Body of pancreas (tissue), 4 donors: ENCODE data around the gene TBATA. TPM values are rescaled to one million over a fixed set of nuclear protein-coding genes. Genes with fewer than 3 reads are reported as not detected.
A peak's percentile ranks its signal among the peaks of the same experiment; 100 is the strongest.

Experiments used
- ATAC-seq: fragments of 150-250 bp; one replicate; pipeline ENCODE4 v1.9.1; 2016
- DNase-seq, 4 donors: peaks; one replicate each; pipeline ENCODE4 v3.0.0-alpha.2; 2019
- H3K27ac ChIP-seq, 4 donors: fragments of 200-600 bp; sonication (generic); 1 replicate in 3 of 4; 2 replicates in 1 of 4; pipeline versions ENCODE4 v1.5.1 to v1.6.1; 2016 to 2019; ENCODE audit warnings: mild to moderate bottlenecking in 1 of 4, mixed read lengths in 1 of 4, moderate library complexity in 1 of 4
- H3K27me3 ChIP-seq, 2 donors: fragments of 200-600 bp; sonication (generic); one replicate each; pipeline ENCODE4 v1.6.0; 2016; ENCODE audit warnings: mild to moderate bottlenecking in 1 of 2
- H3K36me3 ChIP-seq, 2 donors: fragments of 200-600 bp; sonication (generic); replicated peaks in 1 of 2; 2 replicates each; pipeline ENCODE4 v1.5.1; 2016; ENCODE audit warnings: low read depth in 2 of 2; ENCODE audit not compliant: insufficient read depth in 1 of 2
- H3K4me1 ChIP-seq: fragments of 200-600 bp; sonication (generic); one replicate; pipeline ENCODE4 v1.6.0; 2016
- H3K4me3 ChIP-seq, 2 donors: fragments of 200-600 bp; sonication (generic); 1 replicate in 1 of 2; 2 replicates in 1 of 2; pipeline ENCODE4 v1.5.1; 2016 to 2019
- H3K9me3 ChIP-seq, 3 donors: fragments of 200-600 bp; sonication (generic); 1 replicate in 2 of 3; 2 replicates in 1 of 3; pipeline ENCODE4 v1.5.1; 2016
- POLR2A ChIP-seq, 3 donors: fragments of 450-650 bp; IDR thresholded peaks; one replicate each; pipeline ENCODE4 v1.6.1; 2016; ENCODE audit warnings: antibody characterized with exemption in 3 of 3, mild to moderate bottlenecking in 2 of 3
- WGBS, 2 donors: methylation state at CpG; one replicate each; pipeline ENCODE4 v1.1.5; 2017; 5-methylcytosine and 5-hydroxymethylcytosine counted together
- intact Hi-C: fragments of 100-400 bp; cut with DNase I; formaldehyde crosslinking; loops from one replicate; pipeline ENCODE4 v1.15.1; 2023
- total RNA-seq, 2 donors: library from RNA; depleted of rRNA; stranded (reverse); fragments of >200 nt; gene quantifications; one replicate each; pipeline ENCODE4 v1.1.0, GENCODE V29; 2016
- TF ChIP-seq, protein P1 (sequence below), 7 experiments: fragments of 450-650 bp in 4 of 7; fragments of 200-600 bp in 3 of 7; sonication (generic) in 3 of 7; IDR thresholded peaks; one replicate each; pipeline ENCODE4 v1.5.1; 2016 to 2019; ENCODE audit warnings: antibody characterized with exemption in 7 of 7

Gene TBATA
- total RNA-seq, 2 donors from 2014 or later = not detected

DNA sequence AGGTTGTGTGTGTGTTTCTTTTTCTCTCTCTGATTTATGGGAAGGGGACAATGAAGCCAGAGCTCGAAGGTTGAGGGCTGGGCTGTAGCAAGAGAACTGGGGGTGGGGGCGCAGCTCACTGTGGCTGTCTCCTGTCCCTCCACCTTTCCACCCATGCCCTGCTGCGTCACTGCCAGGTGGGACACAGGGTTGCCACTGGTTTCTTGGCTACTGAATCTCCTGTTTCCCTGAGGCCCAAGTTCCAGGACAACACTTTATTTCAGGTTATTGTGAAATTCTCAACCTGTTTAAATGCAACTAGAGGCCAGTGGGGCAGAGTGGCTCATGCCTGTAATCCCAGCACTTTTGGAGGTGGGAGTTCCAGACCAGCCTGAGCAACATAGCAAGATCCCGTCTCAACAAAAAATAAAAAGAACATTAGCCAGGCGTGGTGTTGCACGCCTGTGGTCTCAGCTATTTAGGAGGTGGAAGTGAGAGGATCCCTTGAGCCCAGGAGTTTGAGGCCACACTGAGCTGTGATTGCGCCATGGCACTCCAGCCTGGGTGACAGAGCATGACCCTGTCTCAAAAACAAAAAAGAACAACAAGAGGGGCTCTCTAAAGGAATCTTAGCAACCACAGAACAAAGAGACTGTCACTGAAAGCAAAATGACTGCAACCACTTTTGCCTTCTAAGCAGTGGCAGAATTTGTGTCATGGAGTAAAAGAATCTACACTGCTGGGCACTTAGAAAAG, 22.6 kb downstream of the TBATA start:
- intact Hi-C loops = no loop called here
- DNase-seq = no peak
- no peaks in the 10 kb centered on the region for H3K4me1 ChIP-seq
- H3K27ac ChIP-seq = no peak overlapping the region
- no peak for TF ChIP-seq POLR2A (IDR thresholded peaks at IDR 0.05)
- TF ChIP-seq, protein P1, sequence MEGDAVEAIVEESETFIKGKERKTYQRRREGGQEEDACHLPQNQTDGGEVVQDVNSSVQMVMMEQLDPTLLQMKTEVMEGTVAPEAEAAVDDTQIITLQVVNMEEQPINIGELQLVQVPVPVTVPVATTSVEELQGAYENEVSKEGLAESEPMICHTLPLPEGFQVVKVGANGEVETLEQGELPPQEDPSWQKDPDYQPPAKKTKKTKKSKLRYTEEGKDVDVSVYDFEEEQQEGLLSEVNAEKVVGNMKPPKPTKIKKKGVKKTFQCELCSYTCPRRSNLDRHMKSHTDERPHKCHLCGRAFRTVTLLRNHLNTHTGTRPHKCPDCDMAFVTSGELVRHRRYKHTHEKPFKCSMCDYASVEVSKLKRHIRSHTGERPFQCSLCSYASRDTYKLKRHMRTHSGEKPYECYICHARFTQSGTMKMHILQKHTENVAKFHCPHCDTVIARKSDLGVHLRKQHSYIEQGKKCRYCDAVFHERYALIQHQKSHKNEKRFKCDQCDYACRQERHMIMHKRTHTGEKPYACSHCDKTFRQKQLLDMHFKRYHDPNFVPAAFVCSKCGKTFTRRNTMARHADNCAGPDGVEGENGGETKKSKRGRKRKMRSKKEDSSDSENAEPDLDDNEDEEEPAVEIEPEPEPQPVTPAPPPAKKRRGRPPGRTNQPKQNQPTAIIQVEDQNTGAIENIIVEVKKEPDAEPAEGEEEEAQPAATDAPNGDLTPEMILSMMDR (IDR thresholded peaks at IDR 0.05) = no peak
- H3K36me3 ChIP-seq = no peaks in the 10 kb centered on the region
- no peak for ATAC-seq
- 67 to 72% methylated on average over 7 of the region's 7 CpGs for WGBS, 2 donors
- H3K4me3 ChIP-seq = no peak overlapping the region
- peaks cover 0 to 10% (median 0%) of the 10 kb centered on the region in 3 donors for H3K9me3 ChIP-seq
- no peaks in the 10 kb centered on the region for H3K27me3 ChIP-seq

DNA sequence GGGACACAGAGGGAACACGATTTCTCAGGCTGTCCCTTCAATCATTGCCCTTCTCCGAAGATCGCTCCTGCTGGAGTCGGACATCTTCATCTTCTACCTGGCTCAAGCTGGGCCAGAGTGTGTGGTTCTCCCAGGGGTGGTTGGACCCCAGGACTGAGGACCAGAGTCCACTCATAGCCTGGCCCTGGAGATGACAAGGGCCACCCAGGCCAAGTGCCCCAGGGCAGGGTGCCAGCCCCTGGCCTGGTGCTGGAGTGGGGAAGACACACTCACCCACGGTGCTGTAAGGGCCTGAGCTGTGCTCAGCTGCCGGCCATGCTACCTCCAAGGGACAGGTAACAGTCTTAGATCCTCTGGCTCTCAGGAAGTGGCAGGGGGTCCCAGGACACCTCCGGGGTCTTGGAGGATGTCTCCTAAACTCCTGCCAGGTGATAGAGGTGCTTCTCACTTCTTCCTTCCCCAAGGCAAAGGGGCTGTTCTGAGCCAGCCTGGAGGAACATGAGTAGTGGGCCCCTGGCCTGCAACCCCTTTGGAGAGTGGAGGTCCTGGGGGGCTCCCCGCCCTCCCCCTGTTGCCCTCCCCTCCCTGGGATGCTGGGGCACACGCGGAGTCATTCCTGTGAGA, 23.3 kb downstream of the TBATA start:
- H3K4me1 ChIP-seq = no peaks in the 10 kb centered on the region
- H3K36me3 ChIP-seq = no peaks in the 10 kb centered on the region
- no peak for TF ChIP-seq POLR2A (IDR thresholded peaks at IDR 0.05)
- TF ChIP-seq, protein P1 (IDR thresholded peaks at IDR 0.05) = no peak
- H3K4me3 ChIP-seq = no peak overlapping the region
- DNase-seq = no peak
- H3K27me3 ChIP-seq = no peaks in the 10 kb centered on the region
- ATAC-seq = no peak
- no peak overlapping the region for H3K27ac ChIP-seq
- peaks cover 0 to 10% (median 0%) of the 10 kb centered on the region in 3 donors for H3K9me3 ChIP-seq
- WGBS, 2 donors = 58 to 64% methylated on average over 4 to 10 of the region's 10 CpGs
- intact Hi-C loops = no loop called here

DNA sequence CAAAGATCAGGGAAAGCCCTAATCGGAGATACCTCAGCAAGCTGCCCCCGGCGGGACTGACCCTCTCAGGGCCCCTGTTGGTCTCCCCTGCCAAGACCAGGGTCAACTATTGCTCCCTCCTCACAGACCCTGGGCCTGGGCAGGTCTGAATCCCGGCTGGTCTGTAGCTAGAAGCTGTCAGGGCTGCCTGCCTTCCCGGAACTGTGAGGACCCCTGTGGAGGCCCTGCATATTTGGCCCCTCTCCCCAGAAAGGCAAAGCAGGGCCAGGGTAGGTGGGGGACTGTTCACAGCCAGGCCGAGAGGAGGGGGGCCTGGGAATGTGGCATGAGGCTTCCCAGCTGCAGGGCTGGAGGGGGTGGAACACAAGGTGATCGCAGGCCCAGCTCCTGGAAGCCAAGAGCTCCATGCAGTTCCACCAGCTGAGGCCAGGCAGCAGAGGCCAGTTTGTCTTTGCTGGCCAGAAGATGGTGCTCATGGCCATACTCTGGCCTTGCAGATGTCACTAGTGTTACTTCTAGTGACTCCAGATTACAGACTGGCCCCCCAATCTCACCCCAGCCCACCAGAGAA, 24.1 kb downstream of the TBATA start:
- intact Hi-C loops = no loop called here
- TF ChIP-seq, protein P1 (IDR thresholded peaks at IDR 0.05) = no peak
- no peak for TF ChIP-seq POLR2A (IDR thresholded peaks at IDR 0.05)
- H3K36me3 ChIP-seq = no peaks in the 10 kb centered on the region
- peak in 1 of 4 donors; percentile 5 for DNase-seq
- no peak for ATAC-seq
- H3K27ac ChIP-seq = no peak overlapping the region
- no peak overlapping the region for H3K4me3 ChIP-seq
- 49 to 76% methylated on average over 5 to 7 of the region's 7 CpGs for WGBS, 2 donors
- peaks cover 0 to 6% (median 0%) of the 10 kb centered on the region in 3 donors for H3K9me3 ChIP-seq
- H3K27me3 ChIP-seq = no peaks in the 10 kb centered on the region
- no peaks in the 10 kb centered on the region for H3K4me1 ChIP-seq

DNA sequence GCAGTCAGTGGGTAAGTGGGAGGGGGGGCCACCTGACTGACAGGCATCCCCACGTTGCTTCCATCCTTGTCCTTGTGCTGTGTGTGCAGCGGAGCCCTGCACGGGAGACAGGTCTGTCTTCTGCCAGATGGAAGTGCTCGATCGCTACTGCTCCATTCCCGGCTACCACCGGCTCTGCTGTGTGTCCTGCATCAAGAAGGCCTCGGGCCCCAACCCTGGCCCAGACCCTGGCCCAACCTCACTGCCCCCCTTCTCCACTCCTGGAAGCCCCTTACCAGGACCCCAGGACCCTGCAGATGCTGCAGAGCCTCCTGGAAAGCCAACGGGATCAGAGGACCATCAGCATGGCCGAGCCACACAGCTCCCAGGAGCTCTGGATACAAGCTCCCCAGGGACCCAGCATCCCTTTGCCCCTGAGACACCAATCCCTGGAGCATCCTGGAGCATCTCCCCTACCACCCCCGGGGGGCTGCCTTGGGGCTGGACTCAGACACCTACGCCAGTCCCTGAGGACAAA, 24.8 kb downstream of the TBATA start:
- ATAC-seq (no peak), DNase-seq (no peak)
- intact Hi-C loops = no loop called here
- no peaks in the 10 kb centered on the region for H3K4me1 ChIP-seq
- H3K36me3 ChIP-seq = no peaks in the 10 kb centered on the region
- H3K4me3 ChIP-seq = no peak overlapping the region
- no peak overlapping the region for H3K27ac ChIP-seq
- no peak for TF ChIP-seq POLR2A (IDR thresholded peaks at IDR 0.05)
- TF ChIP-seq, protein P1 (IDR thresholded peaks at IDR 0.05) = no peak
- H3K9me3 ChIP-seq = no peaks in the 10 kb centered on the region
- H3K27me3 ChIP-seq = no peaks in the 10 kb centered on the region
- 44 to 67% methylated on average over 6 to 12 of the region's 12 CpGs for WGBS, 2 donors
